ENCODE data around the gene HOXD12. TPM values are rescaled to one million over a fixed set of nuclear protein-coding genes. Genes with fewer than 3 reads are reported as not detected.
A peak's percentile ranks its signal among the peaks of the same experiment; 100 is the strongest.

Gene HOXD12
- polyA plus RNA-seq, 1 donor from 2014 or later: not detected

DNA sequence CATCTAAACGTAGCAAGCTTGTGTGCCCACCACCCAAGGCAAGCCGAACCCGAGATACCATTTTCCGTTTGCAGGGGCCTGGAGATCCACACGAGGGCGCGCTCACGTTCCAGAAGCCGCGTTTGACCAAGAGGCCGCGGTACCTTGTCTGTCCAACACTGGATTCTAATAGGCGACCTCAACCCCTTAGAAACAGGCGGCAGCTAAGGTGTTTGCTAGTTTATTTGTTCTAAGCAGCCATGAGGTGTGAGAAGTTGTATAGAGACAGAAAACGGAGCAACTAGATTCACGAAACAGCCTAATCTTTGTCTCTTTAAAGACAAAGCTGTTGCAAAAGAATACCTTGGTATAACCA, 11.7 kb downstream of the HOXD12 start:
- H2AFZ ChIP-seq (ENCODE audit: low read depth, low read length): no peak overlapping the region
- no peak for TF ChIP-seq MXI1 (conservative IDR thresholded peaks at IDR 0.05; ENCODE audit: poor library complexity, severe bottlenecking)
- peak; percentile 49 for TF ChIP-seq POLR2AphosphoS5 (IDR thresholded peaks at IDR 0.05)
- TF ChIP-seq EP300 (conservative IDR thresholded peaks at IDR 0.05; ENCODE audit: poor library complexity, severe bottlenecking): no peak
- peak; percentile 42 for TF ChIP-seq SMC3 (conservative IDR thresholded peaks at IDR 0.05; ENCODE audit: poor library complexity)
- TF ChIP-seq RAD21 (conservative IDR thresholded peaks at IDR 0.05): peak; percentile 22
- TF ChIP-seq, protein P1, sequence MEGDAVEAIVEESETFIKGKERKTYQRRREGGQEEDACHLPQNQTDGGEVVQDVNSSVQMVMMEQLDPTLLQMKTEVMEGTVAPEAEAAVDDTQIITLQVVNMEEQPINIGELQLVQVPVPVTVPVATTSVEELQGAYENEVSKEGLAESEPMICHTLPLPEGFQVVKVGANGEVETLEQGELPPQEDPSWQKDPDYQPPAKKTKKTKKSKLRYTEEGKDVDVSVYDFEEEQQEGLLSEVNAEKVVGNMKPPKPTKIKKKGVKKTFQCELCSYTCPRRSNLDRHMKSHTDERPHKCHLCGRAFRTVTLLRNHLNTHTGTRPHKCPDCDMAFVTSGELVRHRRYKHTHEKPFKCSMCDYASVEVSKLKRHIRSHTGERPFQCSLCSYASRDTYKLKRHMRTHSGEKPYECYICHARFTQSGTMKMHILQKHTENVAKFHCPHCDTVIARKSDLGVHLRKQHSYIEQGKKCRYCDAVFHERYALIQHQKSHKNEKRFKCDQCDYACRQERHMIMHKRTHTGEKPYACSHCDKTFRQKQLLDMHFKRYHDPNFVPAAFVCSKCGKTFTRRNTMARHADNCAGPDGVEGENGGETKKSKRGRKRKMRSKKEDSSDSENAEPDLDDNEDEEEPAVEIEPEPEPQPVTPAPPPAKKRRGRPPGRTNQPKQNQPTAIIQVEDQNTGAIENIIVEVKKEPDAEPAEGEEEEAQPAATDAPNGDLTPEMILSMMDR (IDR thresholded peaks at IDR 0.05; ENCODE audit: poor library complexity, severe bottlenecking): peak; percentile 52
- TF ChIP-seq, protein P2, sequence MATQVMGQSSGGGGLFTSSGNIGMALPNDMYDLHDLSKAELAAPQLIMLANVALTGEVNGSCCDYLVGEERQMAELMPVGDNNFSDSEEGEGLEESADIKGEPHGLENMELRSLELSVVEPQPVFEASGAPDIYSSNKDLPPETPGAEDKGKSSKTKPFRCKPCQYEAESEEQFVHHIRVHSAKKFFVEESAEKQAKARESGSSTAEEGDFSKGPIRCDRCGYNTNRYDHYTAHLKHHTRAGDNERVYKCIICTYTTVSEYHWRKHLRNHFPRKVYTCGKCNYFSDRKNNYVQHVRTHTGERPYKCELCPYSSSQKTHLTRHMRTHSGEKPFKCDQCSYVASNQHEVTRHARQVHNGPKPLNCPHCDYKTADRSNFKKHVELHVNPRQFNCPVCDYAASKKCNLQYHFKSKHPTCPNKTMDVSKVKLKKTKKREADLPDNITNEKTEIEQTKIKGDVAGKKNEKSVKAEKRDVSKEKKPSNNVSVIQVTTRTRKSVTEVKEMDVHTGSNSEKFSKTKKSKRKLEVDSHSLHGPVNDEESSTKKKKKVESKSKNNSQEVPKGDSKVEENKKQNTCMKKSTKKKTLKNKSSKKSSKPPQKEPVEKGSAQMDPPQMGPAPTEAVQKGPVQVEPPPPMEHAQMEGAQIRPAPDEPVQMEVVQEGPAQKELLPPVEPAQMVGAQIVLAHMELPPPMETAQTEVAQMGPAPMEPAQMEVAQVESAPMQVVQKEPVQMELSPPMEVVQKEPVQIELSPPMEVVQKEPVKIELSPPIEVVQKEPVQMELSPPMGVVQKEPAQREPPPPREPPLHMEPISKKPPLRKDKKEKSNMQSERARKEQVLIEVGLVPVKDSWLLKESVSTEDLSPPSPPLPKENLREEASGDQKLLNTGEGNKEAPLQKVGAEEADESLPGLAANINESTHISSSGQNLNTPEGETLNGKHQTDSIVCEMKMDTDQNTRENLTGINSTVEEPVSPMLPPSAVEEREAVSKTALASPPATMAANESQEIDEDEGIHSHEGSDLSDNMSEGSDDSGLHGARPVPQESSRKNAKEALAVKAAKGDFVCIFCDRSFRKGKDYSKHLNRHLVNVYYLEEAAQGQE (IDR thresholded peaks at IDR 0.05; ENCODE audit: borderline replicate concordance): no peak
- TF ChIP-seq TAF1 (IDR thresholded peaks at IDR 0.05; ENCODE audit: low read depth): no peak
- TF ChIP-seq EZH2 (IDR thresholded peaks at IDR 0.05; ENCODE audit: borderline replicate concordance, insufficient read depth, low read length, poor library complexity, severe bottlenecking): no peak
- no peaks in the 10 kb centered on the region for H3K79me2 ChIP-seq (replicated peaks; ENCODE audit: insufficient read depth, low read length)
- H3K9me2 ChIP-seq (ENCODE audit: insufficient read depth, low read length): no peaks in the 10 kb centered on the region
- H3K9ac ChIP-seq (ENCODE audit: low read length): no peak overlapping the region
- no peaks in the 10 kb centered on the region for H3K36me3 ChIP-seq (ENCODE audit: insufficient read depth, low read length)
- peaks cover 96% of the 10 kb centered on the region for H3K27me3 ChIP-seq (ENCODE audit: insufficient read depth, low read depth, low read length)
- H3K27ac ChIP-seq (ENCODE audit: low read length): no peak overlapping the region
- no peak overlapping the region for H3K4me2 ChIP-seq (ENCODE audit: low read length)
- H3K4me3 ChIP-seq (ENCODE audit: low read length): no peak overlapping the region
- no peaks in the 10 kb centered on the region for H4K20me1 ChIP-seq (ENCODE audit: insufficient read depth)
- H3K9me3 ChIP-seq (ENCODE audit: low read length): peaks cover 15% of the 10 kb centered on the region
- no peaks in the 10 kb centered on the region for H3F3A ChIP-seq (ENCODE audit: insufficient read depth, low read length, poor library complexity, severe bottlenecking)

DNA sequence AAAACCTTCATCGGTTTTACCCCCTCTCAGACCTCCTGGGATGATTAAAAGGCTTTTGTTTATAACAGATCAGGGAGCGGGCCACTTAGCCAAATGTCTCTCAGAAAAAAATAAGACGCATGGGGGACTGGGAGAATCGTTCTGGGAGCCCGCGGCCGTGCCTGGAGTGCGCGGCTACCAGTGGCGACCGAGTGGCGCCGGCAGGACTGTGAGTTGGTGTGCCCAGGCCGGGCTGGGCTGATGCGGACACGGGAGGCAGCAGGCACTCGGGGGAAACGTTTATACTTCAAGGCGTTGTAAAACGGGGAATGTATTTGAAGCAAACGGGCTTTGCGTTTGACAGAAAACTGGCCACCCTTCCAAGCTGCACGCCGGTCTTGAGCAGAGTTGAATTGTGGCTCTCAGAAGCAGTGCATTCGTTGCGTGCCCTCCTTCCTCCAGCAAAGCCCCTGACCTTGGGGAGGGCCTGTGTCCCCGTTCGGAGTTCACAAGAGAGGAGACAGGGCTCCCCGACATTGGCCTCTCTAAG, 12.3 kb downstream of the HOXD12 start:
- Histone ChIP-seq H3K27ac (ENCODE audit: low read length) (no peak overlapping the region), H3F3A (ENCODE audit: insufficient read depth, low read length, poor library complexity, severe bottlenecking) (no peaks in the 10 kb centered on the region), H3K9ac (ENCODE audit: low read length) (no peak overlapping the region), H3K27me3 (ENCODE audit: insufficient read depth, low read depth, low read length) (peaks cover 96% of the 10 kb centered on the region), H3K9me3 (ENCODE audit: low read length) (peaks cover 21% of the 10 kb centered on the region), H4K20me1 (ENCODE audit: insufficient read depth) (no peaks in the 10 kb centered on the region), H3K79me2 (replicated peaks; ENCODE audit: insufficient read depth, low read length) (no peaks in the 10 kb centered on the region), H3K4me2 (ENCODE audit: low read length) (no peak overlapping the region), H2AFZ (ENCODE audit: low read depth, low read length) (no peak overlapping the region), H3K36me3 (ENCODE audit: insufficient read depth, low read length) (no peaks in the 10 kb centered on the region), H3K9me2 (ENCODE audit: insufficient read depth, low read length) (no peaks in the 10 kb centered on the region), H3K4me3 (ENCODE audit: low read length) (no peak overlapping the region)
- TF ChIP-seq, protein P2 (IDR thresholded peaks at IDR 0.05; ENCODE audit: borderline replicate concordance): no peak
- TF ChIP-seq TAF1 (IDR thresholded peaks at IDR 0.05; ENCODE audit: low read depth) (no peak), RAD21 (conservative IDR thresholded peaks at IDR 0.05) (no peak), EZH2 (IDR thresholded peaks at IDR 0.05; ENCODE audit: borderline replicate concordance, insufficient read depth, low read length, poor library complexity, severe bottlenecking) (no peak), EP300 (conservative IDR thresholded peaks at IDR 0.05; ENCODE audit: poor library complexity, severe bottlenecking) (no peak), POLR2AphosphoS5 (IDR thresholded peaks at IDR 0.05) (no peak), SMC3 (conservative IDR thresholded peaks at IDR 0.05; ENCODE audit: poor library complexity) (no peak), MXI1 (conservative IDR thresholded peaks at IDR 0.05; ENCODE audit: poor library complexity, severe bottlenecking) (no peak)
- TF ChIP-seq, protein P1 (IDR thresholded peaks at IDR 0.05; ENCODE audit: poor library complexity, severe bottlenecking): no peak

Measured in neural cell (in vitro differentiated cells).